Skin epidermis (tissue), 12 donors: ENCODE results near the gene KCP.
"Not testable (repeated sequence)": the region's sequence is repeated elsewhere in the genome, so short reads cannot be mapped to it uniquely, and the experiment has no call there.

Experiments used
- H3K27ac ChIP-seq, 21 experiments: fragments of 200-600 bp; sonication (generic) in 11 of 21; one replicate each; pipeline ENCODE4 v1.5.0; 2020; ENCODE audit warnings: mild to moderate bottlenecking in 3 of 21, inconsistent platforms in 2 of 21, moderate library complexity in 2 of 21
- H3K4me3 ChIP-seq, 7 experiments: fragments of 200-600 bp; sonication (generic) in 2 of 7; one replicate each; pipeline ENCODE4 v1.5.0; 2020; ENCODE audit warnings: inconsistent platforms in 2 of 7, mild to moderate bottlenecking in 2 of 7, moderate library complexity in 1 of 7

The KCP gene

GRCh38 chr7:128924707-128925588, 14.4 kb upstream of the KCP start:
- H3K27ac ChIP-seq = no peak overlapping the region

DNA sequence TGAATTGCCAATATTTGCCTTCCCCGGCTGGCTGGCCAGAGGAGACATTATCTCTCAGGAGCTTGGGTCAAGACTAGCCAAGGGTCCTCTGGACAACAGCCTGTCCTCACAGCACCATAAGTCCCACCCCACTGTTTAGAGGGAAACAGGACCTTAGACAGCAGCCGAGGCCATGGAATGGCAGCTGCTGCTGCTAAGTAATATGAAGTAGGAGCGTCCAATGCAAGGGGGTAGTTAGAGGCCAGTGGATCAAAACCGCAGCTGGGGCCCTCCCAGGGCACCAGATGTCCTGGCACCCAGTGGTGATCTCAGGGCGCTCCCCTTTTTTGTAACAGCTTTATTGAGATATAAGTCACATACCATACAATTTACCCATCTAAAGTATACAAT, 12.9 kb upstream of the KCP start:
- no peak overlapping the region for H3K27ac ChIP-seq
- H3K4me3 ChIP-seq = no peak overlapping the region

More at GRCh38 chr7:128924707-128925588, 14.4 kb upstream of the KCP start:
- no peak overlapping the region for H3K4me3 ChIP-seq

DNA sequence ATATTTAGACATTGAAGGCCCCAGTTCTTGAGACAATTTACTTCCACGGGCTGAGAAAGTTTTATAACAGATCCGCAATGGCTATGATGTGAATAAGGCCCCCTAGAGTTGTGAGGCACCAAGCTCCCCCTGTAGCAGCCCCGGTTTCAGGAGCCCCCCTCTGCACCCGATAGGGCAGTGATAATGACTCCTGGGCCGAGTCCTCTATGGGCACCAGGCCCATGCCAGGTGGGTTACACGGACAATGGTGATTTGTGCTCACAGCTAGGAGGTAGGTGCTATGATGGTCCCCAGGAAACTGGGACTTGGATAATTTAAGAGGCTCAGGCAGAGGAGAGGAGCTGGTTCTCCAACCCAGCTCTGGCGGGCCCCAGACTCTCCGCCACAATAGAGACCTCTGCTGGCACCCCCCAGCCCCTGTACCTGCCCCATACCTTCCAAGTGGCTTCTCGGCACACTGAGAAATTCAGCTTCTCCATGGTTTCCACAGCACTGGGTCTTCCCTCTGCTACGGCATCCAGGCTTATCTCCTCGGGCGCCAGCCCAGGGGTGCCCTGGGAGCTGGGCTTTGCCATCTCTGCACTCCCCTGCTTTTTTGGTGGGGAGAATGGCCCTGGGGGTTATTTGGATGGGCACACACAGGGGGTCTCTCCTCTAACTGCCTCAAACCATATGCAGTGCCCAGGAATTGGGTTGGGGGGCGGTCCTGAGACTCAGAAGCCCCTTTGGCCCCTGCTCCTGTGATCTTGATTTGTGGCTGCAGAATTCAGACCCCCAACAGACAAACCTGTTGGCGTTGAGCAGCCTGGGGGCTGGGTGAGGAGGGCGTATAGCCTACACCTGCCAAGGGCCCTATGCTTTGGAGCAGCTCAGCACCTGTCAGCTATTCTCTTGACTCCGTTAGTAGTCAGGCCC, 12.2 kb upstream of the KCP start:
- Histone ChIP-seq H3K4me3 (no peak overlapping the region), H3K27ac (no peak overlapping the region)

DNA sequence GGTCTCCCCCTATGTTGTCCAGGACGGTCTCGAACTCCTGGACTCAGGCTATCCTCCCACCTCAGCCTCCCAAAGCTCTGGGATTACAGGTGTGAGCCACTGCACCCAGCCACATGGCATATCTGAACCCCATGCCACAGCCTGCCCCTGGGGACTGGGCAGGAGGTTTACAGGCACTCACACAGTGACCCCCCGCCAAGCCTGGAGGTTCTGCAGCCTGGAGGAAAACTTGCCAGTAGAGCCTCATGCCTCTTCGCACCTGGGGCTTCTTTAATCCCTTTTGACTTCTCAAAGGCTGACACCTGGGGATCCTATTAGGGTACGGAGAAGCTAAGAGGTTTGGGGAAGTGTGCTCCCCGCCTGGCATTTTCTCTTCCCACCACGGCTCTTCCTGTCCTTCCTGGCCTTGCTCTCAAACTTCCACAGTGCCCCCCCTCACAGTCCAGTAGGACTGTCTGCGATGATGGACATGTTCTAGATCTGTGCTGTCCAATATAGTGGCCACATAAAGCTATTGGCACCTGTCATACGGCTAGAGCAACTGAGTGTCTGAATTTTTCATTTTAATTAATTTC, 11.4 kb upstream of the KCP start:
- Histone ChIP-seq H3K27ac (no peak overlapping the region), H3K4me3 (no peak overlapping the region)

DNA sequence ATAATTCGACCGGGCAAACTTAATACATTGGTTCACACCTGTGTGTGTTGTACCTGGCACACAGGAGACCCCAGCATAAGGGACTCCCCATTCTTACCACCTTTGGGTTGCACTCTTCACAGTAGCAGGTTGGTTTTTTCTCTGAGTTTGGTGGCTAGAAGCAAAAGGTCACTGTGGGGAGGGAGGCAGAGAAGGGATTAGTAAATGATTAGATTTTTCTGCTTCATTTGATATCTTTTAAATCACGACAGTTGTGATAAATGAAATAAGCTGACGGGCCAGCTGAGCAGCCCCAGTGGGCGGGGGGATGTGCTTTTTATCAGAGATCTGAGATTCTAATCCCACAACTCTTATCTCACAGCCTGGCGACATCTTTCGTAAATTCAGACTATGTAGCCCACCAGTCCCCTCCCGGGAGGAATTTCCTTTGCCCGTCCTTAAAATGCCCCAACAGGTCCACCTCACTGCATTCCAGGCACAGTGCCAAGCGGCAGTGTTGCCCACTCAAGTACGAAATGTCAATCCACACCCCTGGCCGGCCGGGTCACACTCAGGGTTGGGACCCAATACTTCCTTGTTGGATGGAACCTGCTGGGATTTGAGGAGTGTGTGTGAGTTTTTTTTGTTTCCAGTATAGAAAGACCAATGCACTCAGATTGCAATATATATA, 10.5 kb upstream of the KCP start:
- H3K27ac ChIP-seq = no peak overlapping the region
- no peak overlapping the region for H3K4me3 ChIP-seq

DNA sequence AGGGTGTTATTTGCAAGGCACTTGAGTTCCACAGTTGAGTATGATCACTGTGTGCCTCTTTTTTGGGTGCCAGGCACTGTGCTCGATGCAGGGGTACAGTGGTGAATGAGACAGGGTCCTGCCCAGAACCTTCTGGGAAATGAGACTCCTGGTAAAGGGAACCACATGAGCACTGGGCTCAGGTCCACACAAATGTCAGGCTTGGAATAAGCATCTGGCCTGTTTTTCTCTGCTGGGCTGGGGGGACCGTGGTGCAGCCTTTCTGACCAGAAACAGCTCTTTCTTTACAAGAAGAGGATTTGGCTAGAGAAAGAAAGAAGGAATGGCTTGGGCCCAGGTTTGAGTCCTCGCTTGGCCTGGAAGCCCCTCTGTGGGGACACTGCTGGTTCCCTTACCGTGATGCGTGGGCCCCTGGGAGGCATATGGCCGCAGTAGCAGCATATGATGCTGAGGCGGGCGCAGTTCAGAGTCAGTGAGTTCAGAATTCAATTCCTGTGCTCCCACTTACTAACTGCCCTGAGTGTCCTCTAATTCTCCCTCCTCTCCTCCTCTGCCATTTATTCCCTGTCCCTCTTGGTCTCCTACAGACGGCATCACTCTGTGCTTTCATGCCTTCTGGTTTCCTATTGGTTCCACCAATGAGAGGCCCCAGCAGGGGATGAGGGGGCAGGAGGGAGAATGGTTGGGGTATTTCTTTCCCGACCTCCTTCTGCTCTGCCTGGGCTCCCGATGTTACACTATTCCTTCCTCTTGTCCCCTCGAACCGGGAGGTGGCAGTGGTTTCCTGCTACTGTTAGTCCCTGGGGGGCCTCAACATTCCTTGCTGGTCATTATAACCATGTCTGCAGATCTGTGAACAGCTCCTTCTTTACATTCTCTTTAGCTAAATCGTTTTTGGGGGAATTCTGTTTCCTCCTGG, 9.6 kb upstream of the KCP start:
- Histone ChIP-seq H3K27ac (no peak overlapping the region), H3K4me3 (no peak overlapping the region)

DNA sequence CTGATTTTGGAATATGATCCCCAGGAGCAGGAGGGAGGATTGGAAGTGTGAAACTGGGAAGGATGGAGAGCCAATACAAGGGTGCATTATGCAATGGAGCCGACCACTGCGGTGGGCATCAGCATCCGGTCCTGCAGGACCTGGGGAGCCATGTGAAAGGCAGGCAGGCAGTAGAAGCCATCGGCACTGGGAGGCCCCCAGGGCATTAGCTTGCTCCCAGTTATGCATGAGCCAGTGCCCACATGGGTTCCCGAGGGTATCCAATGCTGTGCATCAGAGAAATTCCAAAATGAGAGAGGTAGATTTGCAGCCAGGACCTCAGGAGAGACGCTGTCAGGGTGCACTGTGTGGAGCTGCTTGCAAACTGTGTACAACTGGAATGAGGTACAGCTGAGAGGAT, 8.7 kb upstream of the KCP start:
- no peak overlapping the region for H3K27ac ChIP-seq
- no peak overlapping the region for H3K4me3 ChIP-seq

DNA sequence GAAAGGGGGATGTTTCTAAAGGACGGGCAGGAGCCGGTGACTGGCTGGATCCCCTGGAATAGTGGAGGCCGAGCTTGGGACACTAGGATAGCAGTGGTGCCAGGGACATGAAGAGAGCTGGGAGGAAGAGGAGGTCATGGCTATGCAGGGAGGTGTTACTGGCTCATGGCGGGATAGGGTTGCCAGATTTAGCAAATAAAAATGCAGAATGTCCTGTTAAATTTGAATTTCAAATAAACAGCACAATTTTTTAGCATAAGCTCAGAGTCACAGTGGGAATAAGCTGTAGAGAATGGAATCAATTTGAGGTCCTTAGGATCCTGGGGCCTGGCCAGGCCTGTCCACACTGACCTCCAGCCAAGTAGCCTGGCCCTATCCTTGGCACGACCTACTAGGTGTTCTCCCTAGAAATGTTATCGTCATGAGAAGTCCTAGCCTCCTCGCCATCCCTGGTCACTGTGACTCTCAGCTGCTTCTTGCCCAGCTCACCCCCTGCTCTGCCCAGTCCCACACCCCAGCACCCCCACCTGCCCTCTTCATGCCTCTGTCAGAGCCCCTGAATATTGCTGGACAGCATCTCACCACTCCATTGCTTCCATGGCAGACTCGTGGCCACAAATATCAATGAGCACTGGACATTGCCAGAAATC, 7.6 kb upstream of the KCP start:
- no peak overlapping the region for H3K27ac ChIP-seq
- no peak overlapping the region for H3K4me3 ChIP-seq

DNA sequence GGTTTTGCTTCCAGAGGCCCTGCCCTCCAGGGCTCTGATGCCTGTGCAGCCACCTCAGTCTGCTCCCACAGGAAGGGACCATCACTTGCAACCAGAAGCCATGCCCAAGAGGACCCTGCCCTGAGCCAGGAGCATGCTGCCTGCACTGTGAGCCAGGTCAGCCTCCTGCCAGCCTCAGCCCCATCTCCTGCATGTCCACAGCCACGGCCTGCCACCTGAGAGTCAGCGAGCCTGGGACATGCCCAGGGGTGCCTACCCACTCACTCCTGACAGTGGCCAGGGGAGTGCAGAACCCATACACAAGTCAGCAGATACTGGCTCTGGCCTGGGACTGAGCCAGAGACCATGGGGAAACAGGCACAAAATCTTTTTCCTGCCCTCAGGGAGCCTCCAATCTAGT, 6.6 kb upstream of the KCP start:
- Histone ChIP-seq H3K4me3 (no peak overlapping the region), H3K27ac (no peak overlapping the region)

DNA sequence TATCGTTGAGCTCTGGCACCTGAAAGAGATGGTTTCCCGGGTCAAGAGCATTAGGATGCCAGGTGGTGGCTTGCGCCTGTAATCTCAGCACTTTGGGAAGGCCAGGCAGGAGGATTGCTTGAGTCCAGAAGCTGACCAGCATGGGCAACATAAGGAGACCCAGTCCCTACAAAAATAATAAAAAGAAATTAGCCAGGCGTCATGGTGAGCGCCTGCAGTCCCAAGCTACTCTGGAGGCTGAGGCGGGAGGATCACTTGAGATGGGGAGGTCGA, 6.1 kb upstream of the KCP start:
- Histone ChIP-seq H3K4me3 (no peak overlapping the region), H3K27ac (no peak overlapping the region)

GRCh38 chr7:128915841-128916642, 5.5 kb upstream of the KCP start:
- Histone ChIP-seq H3K4me3 (peak overlapping the region in 1 of 7 experiments; percentile 16), H3K27ac (no peak overlapping the region)

DNA sequence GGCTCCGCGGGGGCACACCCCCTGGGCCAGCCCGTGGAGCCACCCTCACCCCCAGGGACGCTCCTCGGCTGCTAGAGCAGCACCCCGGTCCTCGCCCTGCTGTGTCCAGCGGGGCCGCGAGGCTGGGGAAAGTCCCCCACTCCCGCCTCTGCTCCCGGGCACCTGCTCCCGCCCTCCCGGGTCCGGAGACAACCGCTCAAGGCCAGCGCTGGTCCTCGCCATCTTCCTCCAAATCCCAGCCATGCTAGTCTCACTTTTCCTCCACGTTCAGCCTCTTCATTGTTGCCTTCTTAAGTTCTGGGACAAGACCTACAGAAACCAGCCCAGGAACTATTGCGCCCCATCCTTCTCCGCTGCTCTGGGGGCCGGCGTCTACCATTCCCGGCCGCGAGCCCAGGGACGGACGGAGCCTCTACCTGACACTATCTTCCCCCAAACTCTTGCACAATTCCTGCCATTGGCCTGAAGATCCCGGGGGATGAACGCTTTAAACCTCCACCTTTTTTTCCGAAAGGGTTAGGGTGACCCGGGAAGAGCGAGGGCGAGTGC, 4.8 kb upstream of the KCP start:
- Histone ChIP-seq H3K27ac (no peak overlapping the region), H3K4me3 (peak overlapping the region in 2 of 7 experiments; percentile 5 to 16)

- no peak overlapping the region for H3K27ac ChIP-seq
- peak overlapping the region in 1 of 7 experiments; percentile 5 for H3K4me3 ChIP-seq
These were observed 4.2 kb upstream of the KCP start for GRCh38 chr7:128914566-128915151.

GRCh38 chr7:128913870-128914565, 3.5 kb upstream of the KCP start:
- Histone ChIP-seq H3K27ac (no peak overlapping the region), H3K4me3 (no peak overlapping the region)

- not testable (repeated sequence) for H3K4me3 ChIP-seq, H3K27ac ChIP-seq
These were observed 2.4 kb upstream of the KCP start for GRCh38 chr7:128912709-128913495.

- no peak overlapping the region for H3K4me3 ChIP-seq
- peak overlapping the region in 1 of 21 experiments; percentile 34 for H3K27ac ChIP-seq
These were observed 1.8 kb upstream of the KCP start for GRCh38 chr7:128912281-128912680.
